IgD-negative memory B cell (primary cell): Measurements from ENCODE around the gene TMEM115. TPM values are rescaled to one million over a fixed set of nuclear protein-coding genes. Genes with fewer than 3 reads are reported as not detected.

Experiments
- H3K27ac Mint-ChIP-seq, 3 donors: one replicate each; pipeline ENCODE4 v1.8.0; 2020 to 2022; ENCODE audit warnings: mild to moderate bottlenecking in 3 of 3, mixed read lengths in 3 of 3, moderate library complexity in 1 of 3
- H3K27me3 Mint-ChIP-seq: one replicate; pipeline ENCODE4 v1.8.0; 2021; ENCODE audit warnings: mixed read lengths
- H3K36me3 Mint-ChIP-seq: one replicate; pipeline ENCODE4 v1.8.0; 2020; ENCODE audit warnings: mild to moderate bottlenecking, mixed read lengths
- H3K4me1 Mint-ChIP-seq, 3 donors: one replicate each; pipeline ENCODE4 v1.8.0; 2020 to 2022; ENCODE audit warnings: mixed read lengths in 3 of 3, mild to moderate bottlenecking in 1 of 3
- H3K4me3 Mint-ChIP-seq, 4 donors: one replicate each; pipeline ENCODE4 v1.8.0; 2020 to 2022; ENCODE audit warnings: mild to moderate bottlenecking in 4 of 4, mixed read lengths in 4 of 4, moderate library complexity in 3 of 4
- H3K9me3 Mint-ChIP-seq, 3 donors: one replicate each; pipeline ENCODE4 v1.8.0; 2020 to 2021; ENCODE audit warnings: mixed read lengths in 3 of 3, mild to moderate bottlenecking in 1 of 3
- polyA plus RNA-seq: library from polyadenylated mRNA; unstranded; fragments of 300-500 nt; fragmentation: Illumina TruSeq; gene quantifications from one replicate; pipeline ENCODE4 v1.2.3, GENCODE V29; 2021

The TMEM115 gene
- polyA plus RNA-seq = 33.9 TPM

GRCh38 chr3:50358911-50359759, at the start of gene TMEM115:
TMEM115 (minus strand) TSS chr3:50359521; CDS start chr3:50359063, 458 bp downstream.
- Mint-ChIP-seq H3K4me3 (peak within 1 kb of the TSS; percentile 97 to 99 (median 97)), H3K27me3 (no peaks in the 10 kb centered on the region), H3K9me3 (no peaks in the 10 kb centered on the region), H3K27ac (peak within 1 kb of the TSS; percentile 91 to 94 (median 94)), H3K36me3 (no peaks in the 10 kb centered on the region), H3K4me1 (peaks cover 24 to 28% (median 27%) of the 10 kb centered on the region in 3 donors)

GRCh38 chr3:50408443-50408944, 49.2 kb upstream of the TMEM115 start:
- H3K27me3 Mint-ChIP-seq = peaks cover 7% of the 10 kb centered on the region
- no peak overlapping the region for H3K27ac Mint-ChIP-seq
- peaks cover 4% of the 10 kb centered on the region for H3K36me3 Mint-ChIP-seq
- H3K9me3 Mint-ChIP-seq = peaks cover 0 to 6% (median 0%) of the 10 kb centered on the region in 3 donors
- H3K4me1 Mint-ChIP-seq = no peaks in the 10 kb centered on the region
- H3K4me3 Mint-ChIP-seq = no peak overlapping the region

GRCh38 chr3:50406487-50406886, 47.2 kb upstream of the TMEM115 start:
- Mint-ChIP-seq H3K27me3 (peaks cover 3% of the 10 kb centered on the region), H3K36me3 (peaks cover 5% of the 10 kb centered on the region), H3K9me3 (peaks cover 0 to 6% (median 0%) of the 10 kb centered on the region in 3 donors), H3K4me3 (no peak overlapping the region), H3K4me1 (peaks cover 0 to 2% (median 0%) of the 10 kb centered on the region in 3 donors), H3K27ac (no peak overlapping the region)

DNA sequence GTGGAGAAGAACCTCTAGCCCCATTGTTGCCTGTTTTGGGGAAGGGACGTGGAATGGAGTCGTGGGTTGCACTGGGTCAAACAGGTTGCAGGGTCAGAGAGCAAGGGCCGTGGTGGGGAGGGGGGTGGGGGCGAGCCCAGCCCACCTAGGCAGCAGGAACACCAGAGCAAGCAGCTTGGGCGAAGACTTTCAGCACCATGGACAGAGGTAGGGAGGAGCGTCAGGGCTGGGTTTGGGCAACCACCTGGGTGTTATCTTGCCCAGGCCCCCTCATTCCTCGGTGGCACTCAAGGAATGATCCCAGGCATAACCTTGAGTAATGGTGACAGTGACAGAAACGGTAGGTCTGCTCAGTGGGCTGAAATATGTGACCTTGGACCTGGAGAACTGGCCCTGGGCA, 45.9 kb upstream of the TMEM115 start:
- Mint-ChIP-seq H3K36me3 (peaks cover 5% of the 10 kb centered on the region), H3K27ac (no peak overlapping the region), H3K4me1 (peaks cover 0 to 2% (median 0%) of the 10 kb centered on the region in 3 donors), H3K9me3 (peaks cover 0 to 6% (median 0%) of the 10 kb centered on the region in 3 donors), H3K27me3 (peaks cover 3% of the 10 kb centered on the region), H3K4me3 (no peak overlapping the region)

DNA sequence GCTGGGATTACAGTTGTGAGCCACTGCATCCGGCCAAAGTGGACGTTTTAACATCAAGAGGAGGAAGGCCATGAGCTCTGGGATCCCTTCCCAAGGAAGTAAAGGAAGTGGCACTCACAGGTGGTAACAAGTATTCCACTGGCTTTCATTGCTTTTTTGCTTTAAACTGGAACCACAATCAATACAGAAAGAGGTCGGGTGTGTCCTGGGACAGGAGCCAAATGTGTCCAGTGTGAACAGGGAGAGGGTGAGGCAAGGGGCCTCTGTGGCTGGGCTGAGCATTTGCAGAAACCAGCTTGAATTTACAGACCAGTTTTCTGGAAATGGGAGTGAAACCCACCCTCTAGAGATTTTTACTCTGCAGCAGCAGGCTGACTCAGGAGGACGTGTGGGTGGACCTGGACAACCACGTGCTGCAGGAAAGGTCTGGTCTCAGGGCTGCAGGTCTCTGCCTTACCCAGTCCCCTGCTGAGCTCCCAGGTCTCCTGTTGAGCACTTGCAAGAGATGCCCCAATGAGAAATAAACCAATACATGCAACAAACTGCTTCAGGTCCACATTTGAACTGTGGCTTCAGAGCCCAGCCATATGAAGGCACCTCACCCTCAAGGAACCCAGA, 42.8 kb upstream of the TMEM115 start:
- no peak overlapping the region for H3K4me3 Mint-ChIP-seq

DNA sequence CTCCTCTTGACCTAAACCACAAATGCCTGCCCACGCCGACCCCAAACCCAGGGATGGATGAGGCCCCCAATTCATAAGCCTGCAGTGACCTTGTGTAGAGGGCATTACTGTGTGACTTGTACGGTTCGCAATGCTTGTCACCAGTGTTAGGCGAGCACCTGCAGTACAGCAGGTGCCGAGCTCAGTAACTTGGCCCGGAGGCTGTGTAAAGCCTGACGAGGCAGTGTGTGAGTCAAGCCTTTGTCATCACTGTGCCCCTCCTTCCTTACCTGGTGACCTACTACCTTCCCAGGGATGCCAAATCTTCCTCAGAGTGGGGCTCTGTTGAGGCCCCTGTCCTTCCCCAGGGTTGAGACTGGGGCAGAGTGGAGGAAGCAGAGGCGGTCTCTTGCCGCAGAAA, 37.2 kb upstream of the TMEM115 start:
- H3K4me3 Mint-ChIP-seq = no peak overlapping the region
- peaks cover 0 to 2% (median 0%) of the 10 kb centered on the region in 3 donors for H3K4me1 Mint-ChIP-seq

More for the DNA sequence above, 42.8 kb upstream of the TMEM115 start:
- H3K27me3 Mint-ChIP-seq = no peaks in the 10 kb centered on the region
- no peak overlapping the region for H3K27ac Mint-ChIP-seq
- peaks cover 0 to 2% (median 0%) of the 10 kb centered on the region in 3 donors for H3K4me1 Mint-ChIP-seq
- peaks cover 1% of the 10 kb centered on the region for H3K36me3 Mint-ChIP-seq
- peaks cover 0 to 5% (median 0%) of the 10 kb centered on the region in 3 donors for H3K9me3 Mint-ChIP-seq

DNA sequence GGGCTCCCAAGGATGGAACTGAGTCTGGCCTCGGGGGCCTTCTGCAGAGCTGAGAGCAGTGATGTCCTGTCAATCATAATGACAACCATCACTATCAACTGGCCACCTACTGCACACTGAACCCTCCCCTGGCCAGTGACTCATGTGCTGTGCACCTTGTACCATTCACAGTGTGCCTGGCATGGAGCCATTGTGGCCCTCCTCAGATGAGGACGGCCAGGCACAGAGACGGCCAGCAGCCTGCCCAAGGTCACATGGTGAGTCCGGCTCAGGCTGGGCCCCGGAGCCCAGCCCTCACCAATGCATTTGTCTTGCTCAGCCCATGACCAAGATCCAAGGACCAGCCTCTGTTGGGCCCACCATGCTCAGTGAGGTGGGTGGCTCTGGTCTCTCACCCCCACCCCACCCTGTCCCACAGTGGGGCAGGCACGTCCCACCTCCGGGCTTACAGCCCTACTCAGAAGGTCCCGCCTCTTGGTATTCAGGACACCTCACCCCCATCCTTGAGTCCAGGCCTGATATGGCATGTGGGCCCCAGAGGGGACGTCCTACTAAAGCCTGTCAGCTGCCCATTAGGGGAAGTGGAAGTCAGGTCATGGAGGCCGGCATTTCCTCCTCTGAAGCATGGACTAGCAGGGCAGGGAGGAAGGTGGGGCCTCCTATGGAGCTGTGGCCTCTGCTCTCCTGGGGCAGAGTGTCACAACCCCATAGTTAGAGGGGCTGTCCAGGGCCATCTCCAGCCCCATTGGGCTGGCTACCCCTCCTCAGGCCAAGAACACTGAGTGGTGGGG, 35.9 kb upstream of the TMEM115 start:
- H3K9me3 Mint-ChIP-seq = no peaks in the 10 kb centered on the region
- no peak overlapping the region for H3K4me3 Mint-ChIP-seq
- no peaks in the 10 kb centered on the region for H3K36me3 Mint-ChIP-seq
- no peak overlapping the region for H3K27ac Mint-ChIP-seq
- peaks cover 2% of the 10 kb centered on the region for H3K27me3 Mint-ChIP-seq
- peaks cover 0 to 2% (median 0%) of the 10 kb centered on the region in 3 donors for H3K4me1 Mint-ChIP-seq

More for the DNA sequence above, 37.2 kb upstream of the TMEM115 start:
- H3K9me3 Mint-ChIP-seq = no peaks in the 10 kb centered on the region
- no peaks in the 10 kb centered on the region for H3K36me3 Mint-ChIP-seq
- H3K27me3 Mint-ChIP-seq = peaks cover 2% of the 10 kb centered on the region
- peak overlapping the region in 1 of 3 donors; percentile 56 for H3K27ac Mint-ChIP-seq

DNA sequence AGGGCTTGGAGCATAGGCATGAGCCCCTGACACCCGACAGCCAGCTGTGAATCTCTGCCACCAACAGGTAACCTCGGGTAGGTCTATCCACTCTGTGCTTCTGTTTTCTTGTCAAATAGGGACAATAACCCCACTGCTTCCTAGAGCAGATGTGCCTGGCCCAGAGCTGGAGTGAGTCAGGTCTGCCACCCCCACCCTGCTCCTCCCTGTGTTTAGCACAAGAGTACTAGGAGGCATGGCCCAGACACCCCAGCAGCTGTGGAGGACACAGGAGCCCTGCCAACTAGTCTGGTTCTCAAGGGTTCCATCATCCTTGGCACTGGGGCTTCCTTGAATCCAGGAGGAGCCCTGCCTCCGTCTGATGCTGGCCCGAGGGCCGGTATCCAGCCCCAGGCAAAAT, 33.7 kb upstream of the TMEM115 start:
- Mint-ChIP-seq H3K4me1 (peaks cover 0 to 2% (median 0%) of the 10 kb centered on the region in 3 donors), H3K4me3 (no peak overlapping the region), H3K27ac (no peak overlapping the region), H3K27me3 (peaks cover 2% of the 10 kb centered on the region), H3K9me3 (no peaks in the 10 kb centered on the region), H3K36me3 (no peaks in the 10 kb centered on the region)

DNA sequence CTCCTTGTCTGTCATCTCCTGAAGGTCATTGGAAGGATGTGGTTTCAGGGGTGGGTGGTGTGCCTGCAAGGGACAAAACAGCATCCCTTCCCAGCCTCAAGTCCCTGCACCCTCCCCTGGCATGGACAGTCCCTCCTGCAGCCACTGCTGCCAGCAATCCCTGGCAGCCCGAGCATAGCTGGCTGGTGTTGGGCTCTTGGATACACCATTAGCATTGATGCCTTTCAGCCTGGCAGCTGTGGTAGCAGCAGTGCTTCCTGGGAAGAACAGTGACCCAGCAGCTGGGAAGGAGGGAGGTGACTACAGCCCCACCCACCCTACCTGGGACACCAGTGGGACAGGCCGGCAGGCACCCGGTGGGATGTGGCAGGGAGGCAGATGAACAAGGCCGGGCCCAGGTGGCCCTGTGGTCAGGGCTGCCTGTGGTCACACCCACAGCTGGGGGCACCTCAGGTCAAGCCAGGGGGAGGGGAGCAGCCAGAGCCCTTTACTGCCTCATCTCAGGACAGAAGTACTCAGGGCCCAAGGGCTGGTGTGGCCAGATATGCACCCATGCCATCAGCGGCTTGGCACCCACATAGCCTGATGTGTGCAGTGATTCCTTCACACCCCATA, 32.9 kb upstream of the TMEM115 start:
- Mint-ChIP-seq H3K4me1 (peaks cover 0 to 2% (median 0%) of the 10 kb centered on the region in 3 donors), H3K9me3 (no peaks in the 10 kb centered on the region), H3K27me3 (peaks cover 2% of the 10 kb centered on the region), H3K27ac (no peak overlapping the region), H3K4me3 (no peak overlapping the region), H3K36me3 (no peaks in the 10 kb centered on the region)

DNA sequence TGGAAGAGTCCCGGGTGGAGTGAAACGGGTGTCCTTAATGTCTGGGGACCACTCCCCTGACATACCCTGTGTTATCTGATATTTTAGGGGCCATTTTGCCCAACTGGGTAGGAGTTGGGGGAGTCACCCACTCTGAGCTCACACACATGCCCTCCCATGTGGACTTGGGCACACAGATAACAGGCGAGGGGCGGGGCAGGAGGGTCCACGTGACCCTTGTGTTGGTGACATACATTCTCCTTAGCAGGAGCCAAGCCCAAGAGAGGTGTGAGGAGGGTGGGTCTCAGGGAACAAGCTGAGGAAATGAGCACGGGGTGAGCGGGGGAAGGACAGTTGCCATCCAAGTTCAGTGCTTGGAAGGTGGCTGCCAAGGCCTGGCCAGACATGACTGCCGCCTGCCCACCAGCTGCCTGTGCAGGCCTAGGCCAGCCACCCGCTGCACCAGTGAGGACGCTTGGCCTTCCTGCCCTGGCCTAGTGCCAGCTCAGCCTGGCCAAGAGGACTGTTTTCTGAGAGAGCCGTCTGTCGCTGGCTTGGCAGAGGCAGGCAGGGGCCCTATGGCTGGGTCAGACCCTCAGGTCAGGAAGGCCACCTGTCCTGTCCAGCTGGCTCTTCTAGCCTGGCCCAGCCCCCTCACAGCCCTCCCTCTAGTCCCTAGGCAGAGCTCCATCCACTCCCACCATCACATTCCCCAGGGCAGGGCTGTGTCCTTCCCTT, 31.3 kb upstream of the TMEM115 start:
- peaks cover 0 to 2% (median 0%) of the 10 kb centered on the region in 3 donors for H3K4me1 Mint-ChIP-seq
- H3K36me3 Mint-ChIP-seq = no peaks in the 10 kb centered on the region
- H3K9me3 Mint-ChIP-seq = no peaks in the 10 kb centered on the region
- H3K27ac Mint-ChIP-seq = no peak overlapping the region
- H3K4me3 Mint-ChIP-seq = no peak overlapping the region
- H3K27me3 Mint-ChIP-seq = peaks cover 2% of the 10 kb centered on the region

GRCh38 chr3:50389414-50389767, 30.1 kb upstream of the TMEM115 start:
- Mint-ChIP-seq H3K36me3 (no peaks in the 10 kb centered on the region), H3K9me3 (no peaks in the 10 kb centered on the region), H3K27me3 (peaks cover 2% of the 10 kb centered on the region), H3K4me1 (peaks cover 0 to 2% (median 0%) of the 10 kb centered on the region in 3 donors), H3K4me3 (no peak overlapping the region), H3K27ac (peak overlapping the region in 1 of 3 donors; percentile 62)

GRCh38 chr3:50388720-50389413, 29.5 kb upstream of the TMEM115 start:
- Mint-ChIP-seq H3K4me1 (peaks cover 0 to 2% (median 0%) of the 10 kb centered on the region in 3 donors), H3K27me3 (peaks cover 2% of the 10 kb centered on the region), H3K9me3 (no peaks in the 10 kb centered on the region), H3K4me3 (no peak overlapping the region), H3K27ac (peak overlapping the region in 1 of 3 donors; percentile 62), H3K36me3 (no peaks in the 10 kb centered on the region)

- Mint-ChIP-seq H3K4me1 (peaks cover 0 to 2% (median 0%) of the 10 kb centered on the region in 3 donors), H3K36me3 (no peaks in the 10 kb centered on the region), H3K4me3 (no peak overlapping the region), H3K9me3 (no peaks in the 10 kb centered on the region), H3K27me3 (peaks cover 2% of the 10 kb centered on the region), H3K27ac (no peak overlapping the region)
Measured at GRCh38 chr3:50388016-50388719, 28.8 kb upstream of the TMEM115 start.
